GM12892 (cell line): ENCODE measurements around the gene WWC2.

Experiments used
- POLR2A ChIP-seq: IDR thresholded peaks from 2 replicates; pipeline ENCODE4 v1.6.1; 2011; ENCODE audit warnings: low read depth, low read length, control low read depth
- POLR2AphosphoS5 ChIP-seq: IDR thresholded peaks from 2 replicates; pipeline ENCODE4 v1.6.1; 2011; ENCODE audit warnings: low read depth, low read length, control low read depth

DNA sequence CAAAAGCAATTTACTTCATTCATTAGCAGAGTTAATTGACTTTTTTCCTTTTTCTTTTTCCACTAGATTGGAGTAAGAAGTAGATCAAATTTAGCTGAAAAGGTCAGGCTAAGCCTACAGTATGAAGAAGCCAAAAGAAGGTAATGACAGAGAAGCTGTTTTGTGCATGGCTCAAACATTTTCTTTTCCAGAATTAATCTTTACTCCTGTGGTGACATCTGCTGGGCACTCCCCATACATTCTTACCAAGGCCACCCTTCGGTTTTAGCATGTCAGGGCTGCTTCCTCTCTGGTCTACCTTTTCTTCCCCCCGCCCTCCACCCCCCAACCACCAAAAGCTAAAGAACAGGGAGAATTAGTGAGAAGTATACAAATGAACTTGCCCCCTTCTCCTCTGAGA, 150.8 kb downstream of the WWC2 start:
- TF ChIP-seq POLR2A (no peak), POLR2AphosphoS5 (no peak)
